T-helper 1 cell treated with Interleukin-12 subunit alpha and Interleukin-12 subunit beta and Interleukin-4 antibody, amounts not matched to agents 30 μg/mL and 1 μg/mL, for 36 hours (primary cell): ENCODE measurements around the gene MAPK9.

ENCODE experiments used
- H3K27ac Mint-ChIP-seq: one replicate; pipeline ENCODE4 v1.8.0; 2021; ENCODE audit warnings: mild to moderate bottlenecking, mixed read lengths
- H3K27me3 Mint-ChIP-seq: one replicate; pipeline ENCODE4 v1.8.0; 2021; ENCODE audit warnings: low read depth, mixed read lengths
- H3K36me3 Mint-ChIP-seq: one replicate; pipeline ENCODE4 v1.8.0; 2021; ENCODE audit warnings: low read depth, mixed read lengths
- H3K4me1 Mint-ChIP-seq: one replicate; pipeline ENCODE4 v1.8.0; 2021; ENCODE audit warnings: low read depth, mixed read lengths
- H3K4me3 Mint-ChIP-seq: one replicate; pipeline ENCODE4 v1.8.0; 2021; ENCODE audit warnings: mild to moderate bottlenecking, moderate library complexity, mixed read lengths
- H3K9me3 Mint-ChIP-seq: one replicate; pipeline ENCODE4 v1.8.0; 2021; ENCODE audit warnings: mixed read lengths

The MAPK9 gene

DNA sequence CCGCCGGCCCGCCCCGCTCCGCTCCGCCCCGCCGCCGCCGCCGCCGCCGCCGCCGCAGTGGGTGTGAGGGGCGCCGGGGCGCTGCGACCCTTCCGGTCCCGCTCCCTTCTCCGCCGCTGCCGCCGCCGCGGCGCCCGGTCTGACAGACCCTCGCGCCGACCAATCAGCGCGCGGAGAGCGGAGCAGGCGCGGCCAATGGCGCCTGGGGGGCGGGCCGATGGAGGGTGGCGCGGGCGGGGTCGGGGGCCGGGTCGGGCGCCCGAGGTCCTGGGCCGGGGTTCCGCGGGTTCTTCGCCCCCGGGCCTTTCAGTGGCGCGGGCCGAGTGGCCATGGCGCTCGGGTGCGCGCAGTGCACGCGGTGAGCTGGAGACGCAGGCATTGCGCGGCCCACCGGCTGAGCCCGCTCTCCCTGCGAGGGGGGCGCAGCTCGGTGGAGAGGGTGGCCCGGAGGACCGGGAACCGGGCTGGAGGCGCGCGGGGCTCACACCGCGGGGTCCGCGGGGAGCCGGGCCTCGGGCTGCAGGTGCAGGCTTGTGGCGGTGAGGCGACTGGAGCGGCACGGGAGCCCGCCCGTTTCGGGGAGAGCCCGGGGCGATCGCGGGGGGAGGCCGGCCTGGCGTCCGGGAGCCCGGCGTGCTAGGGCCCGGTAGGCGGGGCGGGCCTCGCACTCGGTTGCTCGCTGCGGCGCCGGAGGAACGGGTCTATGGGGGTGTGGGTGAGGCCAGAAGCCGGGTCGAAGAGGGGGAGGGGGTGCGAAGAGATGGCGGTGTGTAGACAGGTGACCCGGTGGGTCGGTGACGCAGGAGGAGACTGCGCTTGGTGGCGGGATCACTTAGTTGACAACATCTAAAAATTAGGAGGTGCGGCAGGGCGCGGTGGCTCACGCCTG is at the start of gene MAPK9:
MAPK9 (minus strand) TSS at position 141 of the 889 bp plus-strand sequence. CDS start 11,522 bp downstream, outside the sequence.
- Mint-ChIP-seq H3K36me3 (peaks cover 16% of the 10 kb centered on the region), H3K4me1 (peaks cover 27% of the 10 kb centered on the region), H3K27ac (peak within 1 kb of the TSS; percentile 96), H3K9me3 (no peaks in the 10 kb centered on the region), H3K4me3 (peak within 1 kb of the TSS; percentile 92), H3K27me3 (no peaks in the 10 kb centered on the region)

DNA sequence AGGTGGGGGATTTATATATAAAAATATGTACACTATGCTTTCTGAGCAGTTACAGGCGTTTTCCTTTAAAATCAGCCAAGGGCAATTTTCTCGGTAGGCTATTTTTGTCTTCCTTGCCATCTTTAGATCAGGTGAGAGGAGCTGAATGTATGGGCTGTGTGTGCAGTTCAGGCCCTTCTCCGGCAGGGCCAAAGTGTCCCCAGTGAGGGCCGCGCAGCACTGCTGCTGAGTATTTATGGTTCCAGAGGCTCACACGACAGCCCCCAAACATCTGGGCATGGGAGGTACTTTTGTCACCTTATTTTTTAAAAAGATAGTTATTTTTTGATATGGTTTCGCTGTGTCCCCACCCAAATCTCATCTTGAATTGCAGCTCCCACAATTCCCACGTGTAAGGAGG is 49.7 kb upstream of the MAPK9 start:
- H3K4me3 Mint-ChIP-seq = no peak overlapping the region
- H3K27ac Mint-ChIP-seq = no peak overlapping the region
- no peaks in the 10 kb centered on the region for H3K36me3 Mint-ChIP-seq
- H3K27me3 Mint-ChIP-seq = peaks cover 8% of the 10 kb centered on the region
- H3K9me3 Mint-ChIP-seq = no peaks in the 10 kb centered on the region
- H3K4me1 Mint-ChIP-seq = no peaks in the 10 kb centered on the region

DNA sequence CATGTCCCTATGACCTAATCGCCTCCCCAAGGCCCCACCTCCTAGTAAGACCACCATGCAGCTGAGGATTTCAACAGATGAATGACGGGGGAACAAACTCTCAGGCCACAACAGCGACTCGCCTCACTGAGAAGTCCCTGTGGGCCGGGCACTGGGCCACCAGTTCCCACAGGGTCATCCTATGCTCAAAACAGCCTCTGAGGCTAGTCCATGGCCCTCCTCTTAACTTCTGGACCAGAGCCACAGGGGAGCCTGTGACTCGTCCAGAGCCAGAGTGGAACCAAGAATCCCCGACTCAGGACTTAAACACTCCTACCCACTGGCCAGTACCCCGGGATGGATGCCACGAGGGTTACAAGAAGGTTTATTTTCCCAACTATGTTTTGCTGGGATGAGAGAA is 49.0 kb upstream of the MAPK9 start:
- H3K27ac Mint-ChIP-seq = no peak overlapping the region
- H3K27me3 Mint-ChIP-seq = peaks cover 8% of the 10 kb centered on the region
- H3K4me3 Mint-ChIP-seq = no peak overlapping the region
- no peaks in the 10 kb centered on the region for H3K9me3 Mint-ChIP-seq
- no peaks in the 10 kb centered on the region for H3K4me1 Mint-ChIP-seq
- H3K36me3 Mint-ChIP-seq = no peaks in the 10 kb centered on the region

DNA sequence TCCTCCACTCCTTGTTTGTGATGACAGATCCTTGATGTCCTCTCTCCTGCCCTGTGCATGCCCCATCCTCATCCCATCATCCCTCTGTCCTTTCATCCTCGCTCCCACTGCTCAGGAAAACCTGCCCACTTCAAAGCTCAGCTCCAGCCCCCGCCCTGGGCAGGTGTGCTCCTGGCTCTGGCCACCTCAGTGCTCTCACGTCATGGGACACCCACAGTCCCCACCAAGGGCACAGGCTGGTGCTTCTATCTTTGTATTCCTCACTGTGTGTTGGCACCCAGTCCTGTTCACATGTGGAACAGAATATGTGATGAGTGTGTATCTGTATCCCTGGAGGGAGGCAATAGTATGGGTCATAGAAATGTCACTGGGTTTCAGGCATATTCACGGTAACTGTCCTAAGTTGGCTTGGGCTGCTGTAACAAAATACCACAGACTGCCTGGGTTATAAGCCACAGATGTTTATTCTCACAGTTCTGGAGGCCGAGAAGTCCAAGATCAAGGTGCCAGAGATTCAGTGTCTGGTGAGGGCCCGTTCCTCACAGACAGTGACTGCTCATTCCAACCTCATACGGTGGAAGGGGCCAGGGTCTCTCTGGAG is 47.8 kb upstream of the MAPK9 start:
- Mint-ChIP-seq H3K27me3 (peaks cover 8% of the 10 kb centered on the region), H3K9me3 (no peaks in the 10 kb centered on the region), H3K27ac (no peak overlapping the region), H3K4me1 (no peaks in the 10 kb centered on the region), H3K36me3 (no peaks in the 10 kb centered on the region), H3K4me3 (no peak overlapping the region)

DNA sequence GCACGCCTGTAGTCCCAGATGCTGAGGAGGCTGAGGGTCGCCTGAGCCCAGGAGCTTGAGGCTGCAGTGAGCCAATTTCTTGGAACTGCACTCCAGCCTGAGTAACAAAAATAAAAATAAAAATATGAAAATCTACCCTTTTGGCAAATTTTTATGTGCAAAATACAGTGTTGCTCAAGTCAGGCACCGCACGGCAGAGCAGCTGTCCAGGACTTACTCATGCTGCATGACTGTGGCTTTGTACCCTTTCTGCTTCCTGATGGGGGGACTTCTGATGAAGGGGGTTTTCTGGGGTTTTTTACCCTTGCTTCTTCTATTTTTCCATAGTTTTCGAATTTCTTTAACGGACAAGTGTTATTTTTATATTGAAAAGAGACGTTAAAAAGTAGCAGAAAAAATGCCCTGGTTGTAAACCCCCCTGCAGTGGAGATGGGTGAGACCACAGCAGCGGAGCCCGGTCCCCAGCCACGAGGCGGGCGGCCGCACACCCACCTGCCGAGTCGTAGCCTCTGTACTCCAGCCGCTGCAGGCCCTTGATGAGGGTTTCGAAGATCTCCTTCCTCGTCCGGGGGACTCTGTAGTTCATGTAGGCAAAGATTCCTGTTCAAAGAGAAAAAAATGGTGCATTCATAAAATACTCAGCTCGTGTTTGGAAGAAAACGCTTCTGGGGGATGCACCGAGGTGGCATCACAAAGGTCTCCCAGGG is 46.3 kb upstream of the MAPK9 start:
- H3K27ac Mint-ChIP-seq = no peak overlapping the region
- H3K4me3 Mint-ChIP-seq = no peak overlapping the region
- no peaks in the 10 kb centered on the region for H3K9me3 Mint-ChIP-seq
- no peaks in the 10 kb centered on the region for H3K4me1 Mint-ChIP-seq
- no peaks in the 10 kb centered on the region for H3K27me3 Mint-ChIP-seq
- no peaks in the 10 kb centered on the region for H3K36me3 Mint-ChIP-seq

GRCh38 chr5:180336234-180337020 is 44.5 kb upstream of the MAPK9 start:
- Mint-ChIP-seq H3K9me3 (no peaks in the 10 kb centered on the region), H3K36me3 (no peaks in the 10 kb centered on the region), H3K4me3 (no peak overlapping the region), H3K27me3 (peaks cover 2% of the 10 kb centered on the region), H3K4me1 (no peaks in the 10 kb centered on the region), H3K27ac (no peak overlapping the region)

DNA sequence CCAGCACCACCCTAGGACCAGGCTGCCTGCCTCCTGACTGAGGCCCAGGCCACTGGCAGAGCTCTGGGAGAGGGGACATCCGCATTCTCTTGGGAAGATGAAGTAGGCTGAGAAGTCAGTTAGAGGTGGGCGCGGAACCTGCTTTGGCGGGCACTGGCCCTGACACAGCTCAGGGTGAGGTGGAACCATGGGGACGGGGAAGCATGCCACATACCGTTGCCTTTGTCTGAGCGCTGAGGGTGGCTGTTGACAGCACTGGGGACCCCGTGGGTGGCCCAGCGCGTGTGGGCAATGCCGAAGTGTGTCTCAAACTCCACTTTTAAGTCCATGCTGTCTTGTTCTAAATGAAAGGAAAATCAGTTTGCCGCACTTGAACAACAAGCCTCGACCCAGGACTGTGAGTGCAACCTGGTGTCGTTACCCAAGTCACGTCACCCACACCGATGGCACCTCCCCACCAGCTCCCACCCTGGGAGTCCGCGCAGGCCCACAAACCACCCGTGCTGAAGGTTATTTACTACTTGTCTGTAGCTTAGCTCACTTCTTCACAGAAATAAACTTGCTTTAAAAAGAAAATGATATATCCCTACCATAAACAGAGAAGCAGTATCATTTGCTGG is 43.8 kb upstream of the MAPK9 start:
- Mint-ChIP-seq H3K9me3 (no peaks in the 10 kb centered on the region), H3K36me3 (no peaks in the 10 kb centered on the region), H3K27ac (no peak overlapping the region), H3K4me1 (no peaks in the 10 kb centered on the region), H3K27me3 (peaks cover 9% of the 10 kb centered on the region), H3K4me3 (no peak overlapping the region)

DNA sequence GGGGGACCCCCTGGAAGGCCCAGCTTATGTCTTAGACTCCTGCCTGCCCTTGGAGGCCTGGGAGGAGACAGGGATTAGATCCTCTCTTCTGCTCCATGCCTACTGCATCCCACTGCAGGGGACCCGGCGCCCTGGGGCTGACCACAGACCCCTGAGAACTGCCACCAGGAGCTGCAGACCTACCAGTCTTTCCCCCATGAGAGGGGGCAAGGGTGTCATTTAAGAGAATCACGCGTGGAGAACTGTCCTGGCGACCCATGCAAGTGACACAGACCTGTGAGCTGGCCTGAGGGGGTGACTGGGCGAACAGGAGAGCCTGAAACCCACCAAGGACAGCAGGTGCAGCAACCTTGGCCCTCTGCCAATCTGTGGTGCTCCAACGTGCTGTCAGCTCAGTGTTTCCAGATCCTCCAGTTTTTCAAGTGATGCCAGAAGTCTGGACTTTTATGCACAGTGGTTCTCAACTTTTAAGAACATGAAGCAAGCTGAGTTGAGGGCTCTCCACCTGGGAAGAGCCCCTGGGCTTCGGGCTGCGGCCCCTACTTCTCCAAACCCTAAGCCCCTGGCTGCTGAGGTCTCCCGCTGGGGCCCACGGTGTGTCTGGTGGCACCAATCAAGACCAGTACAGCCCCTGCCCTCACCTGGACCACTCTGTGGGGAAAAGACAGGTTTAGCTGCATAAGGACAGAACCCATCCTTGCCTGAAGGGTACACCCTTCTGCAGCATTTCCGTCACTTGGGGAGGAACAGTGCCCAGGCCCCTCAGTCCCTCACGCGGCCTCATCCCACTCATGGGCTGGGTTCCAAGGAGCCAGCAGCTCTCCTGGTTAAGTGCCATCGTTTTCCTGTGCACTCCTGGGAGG is 43.1 kb upstream of the MAPK9 start:
- Mint-ChIP-seq H3K4me3 (no peak overlapping the region), H3K36me3 (no peaks in the 10 kb centered on the region), H3K27ac (no peak overlapping the region), H3K27me3 (peaks cover 15% of the 10 kb centered on the region), H3K4me1 (no peaks in the 10 kb centered on the region), H3K9me3 (no peaks in the 10 kb centered on the region)

DNA sequence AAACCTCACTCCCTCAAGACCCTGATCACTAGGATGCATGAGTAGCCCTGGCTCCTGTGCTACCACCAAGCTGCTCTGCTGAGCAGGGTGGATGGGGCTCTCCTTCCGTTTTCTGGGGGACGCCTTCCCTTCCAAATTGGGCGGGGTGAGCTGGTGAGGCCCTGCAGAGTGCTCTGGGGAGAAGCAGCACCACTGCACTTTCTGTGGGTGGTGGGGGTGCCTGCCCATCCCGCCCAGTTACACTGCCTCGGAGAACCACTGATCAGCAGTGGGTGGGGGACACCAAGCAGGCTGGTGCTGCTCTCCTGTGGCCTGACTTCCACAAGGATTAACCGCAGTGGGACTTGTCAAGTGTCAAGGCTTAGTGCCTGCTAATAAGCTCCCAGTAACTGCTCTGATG is 42.3 kb upstream of the MAPK9 start:
- H3K27me3 Mint-ChIP-seq = peaks cover 15% of the 10 kb centered on the region
- H3K9me3 Mint-ChIP-seq = no peaks in the 10 kb centered on the region
- H3K4me1 Mint-ChIP-seq = no peaks in the 10 kb centered on the region
- no peak overlapping the region for H3K27ac Mint-ChIP-seq
- H3K36me3 Mint-ChIP-seq = no peaks in the 10 kb centered on the region
- no peak overlapping the region for H3K4me3 Mint-ChIP-seq

GRCh38 chr5:180333661-180334060 is 41.8 kb upstream of the MAPK9 start:
- Mint-ChIP-seq H3K36me3 (no peaks in the 10 kb centered on the region), H3K27me3 (peaks cover 15% of the 10 kb centered on the region), H3K27ac (no peak overlapping the region), H3K4me3 (no peak overlapping the region), H3K4me1 (no peaks in the 10 kb centered on the region), H3K9me3 (no peaks in the 10 kb centered on the region)

- H3K9me3 Mint-ChIP-seq = no peaks in the 10 kb centered on the region
- no peaks in the 10 kb centered on the region for H3K36me3 Mint-ChIP-seq
- H3K27me3 Mint-ChIP-seq = peaks cover 15% of the 10 kb centered on the region
- H3K4me1 Mint-ChIP-seq = no peaks in the 10 kb centered on the region
- H3K4me3 Mint-ChIP-seq = no peak overlapping the region
- H3K27ac Mint-ChIP-seq = no peak overlapping the region
Observed at GRCh38 chr5:180332861-180333260, 41.0 kb upstream of the MAPK9 start.

GRCh38 chr5:180332051-180332517 is 40.2 kb upstream of the MAPK9 start:
- Mint-ChIP-seq H3K4me3 (no peak overlapping the region), H3K36me3 (no peaks in the 10 kb centered on the region), H3K4me1 (no peaks in the 10 kb centered on the region), H3K27me3 (peaks cover 15% of the 10 kb centered on the region), H3K9me3 (no peaks in the 10 kb centered on the region), H3K27ac (no peak overlapping the region)

DNA sequence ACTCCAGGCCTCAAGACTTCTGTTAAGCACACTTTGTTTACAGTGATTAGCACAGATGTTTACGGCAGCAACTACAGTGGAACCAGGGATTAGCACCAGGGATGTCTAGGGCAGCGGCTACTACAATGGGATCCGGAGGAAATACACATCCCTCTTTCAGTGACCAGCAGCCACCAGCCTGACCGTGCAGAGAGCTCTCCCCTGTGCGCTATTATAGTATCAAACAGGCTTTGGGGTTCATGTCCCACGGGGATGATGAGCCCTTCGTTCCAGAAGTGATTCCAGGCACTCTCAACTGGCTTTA is 39.7 kb upstream of the MAPK9 start:
- no peaks in the 10 kb centered on the region for H3K36me3 Mint-ChIP-seq
- H3K27ac Mint-ChIP-seq = no peak overlapping the region
- H3K4me3 Mint-ChIP-seq = no peak overlapping the region
- no peaks in the 10 kb centered on the region for H3K9me3 Mint-ChIP-seq
- H3K27me3 Mint-ChIP-seq = peaks cover 15% of the 10 kb centered on the region
- H3K4me1 Mint-ChIP-seq = no peaks in the 10 kb centered on the region
